ENCODE data around the gene AMOTL2.

The AMOTL2 gene

DNA sequence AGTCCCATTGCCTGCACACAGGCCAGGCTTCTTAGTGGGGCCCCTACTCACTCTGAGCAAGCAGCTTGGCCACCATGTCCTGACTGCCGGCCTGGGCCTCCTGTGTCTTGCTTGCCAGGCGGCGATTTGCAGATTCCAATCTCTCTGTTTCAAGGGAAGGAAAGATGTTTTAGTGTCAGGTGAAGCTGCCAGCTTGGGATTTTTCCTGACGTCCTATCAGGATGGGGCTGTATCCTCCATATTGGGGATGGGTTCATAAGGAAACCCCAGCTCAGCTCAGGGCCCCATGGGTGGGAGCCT lies 8.5 kb downstream of the AMOTL2 start:
- DNase-seq, result no peak

DNA sequence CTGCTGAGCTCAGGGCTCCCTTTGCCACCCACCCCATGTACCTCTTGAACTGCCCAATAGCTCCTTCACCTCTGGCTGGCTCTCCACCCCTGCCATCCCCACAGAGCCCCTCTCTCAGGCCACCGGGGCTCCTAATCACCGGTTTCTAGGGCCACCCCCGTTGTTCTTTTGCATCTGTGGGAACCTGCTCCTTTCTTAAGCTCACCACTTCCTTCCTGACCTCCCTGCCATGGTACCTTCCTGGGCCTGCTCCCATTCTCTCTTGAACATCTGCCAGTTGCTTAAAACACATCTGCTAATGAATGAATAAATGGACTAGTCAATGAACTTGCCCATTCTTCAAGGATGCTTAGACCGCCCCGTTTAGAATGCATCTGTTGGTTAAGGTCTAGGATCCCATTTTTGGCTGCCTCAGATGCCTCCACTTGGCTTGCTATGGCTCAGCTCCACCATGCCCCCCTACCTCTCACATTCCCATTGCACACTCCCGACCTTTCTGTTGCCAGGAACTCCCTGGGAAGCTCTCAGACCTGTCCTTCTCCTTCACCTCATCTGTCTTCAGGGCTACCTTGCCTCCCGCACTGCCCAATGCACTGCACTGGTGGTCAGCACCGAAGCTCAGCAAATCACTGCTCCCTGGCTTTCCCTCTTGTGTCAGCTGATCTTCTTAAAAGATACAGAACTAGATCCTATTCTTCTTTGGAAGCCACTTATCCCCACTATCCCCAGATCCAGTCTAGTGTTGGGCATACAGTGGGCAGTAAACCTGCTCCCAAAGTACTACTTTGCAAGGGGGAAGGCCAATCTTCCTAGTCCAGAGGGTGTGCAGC lies 9.1 kb downstream of the AMOTL2 start:
- DNase-seq, result no peak

DNA sequence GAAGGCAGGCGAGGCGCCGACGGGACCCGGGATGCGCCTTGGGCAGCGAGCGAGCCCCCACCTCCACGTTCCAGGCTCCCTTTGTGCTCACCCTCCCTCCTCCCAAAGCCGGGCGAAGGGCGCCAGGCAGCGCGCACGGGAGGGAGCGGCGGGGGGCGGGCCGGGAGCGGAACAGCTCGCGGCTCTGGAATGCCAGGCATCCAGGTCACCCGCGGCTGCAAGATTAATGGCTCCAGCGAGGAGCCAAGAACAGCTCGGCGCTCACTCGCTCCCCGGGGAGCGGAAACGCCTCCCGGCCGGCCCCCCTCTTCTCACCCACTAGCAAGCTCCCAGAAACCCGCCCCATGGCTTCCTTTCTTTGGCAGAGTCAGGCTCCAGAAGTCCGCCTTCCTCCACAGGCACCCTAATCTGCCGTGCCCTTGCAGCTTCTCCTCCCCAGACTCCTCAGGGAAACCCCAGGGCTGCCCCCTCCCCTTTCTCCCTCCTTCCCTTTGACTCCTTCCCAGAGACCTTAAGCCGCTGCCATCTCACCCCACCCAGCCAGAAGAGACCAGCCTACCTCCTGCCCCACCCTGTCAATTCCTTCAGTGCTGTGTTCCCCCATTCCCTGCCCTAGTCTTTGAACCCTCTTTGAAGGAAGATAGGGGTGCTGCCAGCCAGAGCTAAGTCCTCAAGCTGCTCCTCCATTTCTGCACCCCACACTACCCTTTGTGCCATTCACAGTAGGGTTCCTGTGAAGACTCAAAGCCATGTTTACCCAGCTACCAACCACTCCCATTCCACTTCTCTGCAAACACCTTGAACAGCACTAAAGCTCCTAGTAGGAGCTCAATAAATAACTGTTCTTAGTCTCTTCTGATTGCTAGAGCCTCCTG lies 9.9 kb downstream of the AMOTL2 start:
- peak; percentile 34 for DNase-seq

DNA sequence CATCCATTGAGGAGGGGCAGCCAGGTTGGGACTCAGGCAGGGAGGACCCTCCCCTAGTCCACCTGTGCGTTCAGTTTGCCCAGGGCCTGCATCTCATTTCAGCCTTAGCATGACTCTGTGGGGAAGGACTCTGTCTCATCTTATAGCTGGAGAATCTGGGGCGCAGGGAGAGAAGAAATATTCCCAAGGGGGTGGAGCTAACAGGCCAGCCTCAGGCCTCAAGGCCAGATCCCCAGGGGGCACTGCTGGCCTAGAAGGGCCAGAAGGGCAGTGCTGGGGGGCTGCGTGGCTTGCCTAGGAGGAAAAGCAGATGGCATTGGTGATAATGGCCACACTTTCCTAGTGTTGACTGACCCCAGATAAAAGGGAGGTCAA lies 10.9 kb downstream of the AMOTL2 start:
- DNase-seq, result no peak

DNA sequence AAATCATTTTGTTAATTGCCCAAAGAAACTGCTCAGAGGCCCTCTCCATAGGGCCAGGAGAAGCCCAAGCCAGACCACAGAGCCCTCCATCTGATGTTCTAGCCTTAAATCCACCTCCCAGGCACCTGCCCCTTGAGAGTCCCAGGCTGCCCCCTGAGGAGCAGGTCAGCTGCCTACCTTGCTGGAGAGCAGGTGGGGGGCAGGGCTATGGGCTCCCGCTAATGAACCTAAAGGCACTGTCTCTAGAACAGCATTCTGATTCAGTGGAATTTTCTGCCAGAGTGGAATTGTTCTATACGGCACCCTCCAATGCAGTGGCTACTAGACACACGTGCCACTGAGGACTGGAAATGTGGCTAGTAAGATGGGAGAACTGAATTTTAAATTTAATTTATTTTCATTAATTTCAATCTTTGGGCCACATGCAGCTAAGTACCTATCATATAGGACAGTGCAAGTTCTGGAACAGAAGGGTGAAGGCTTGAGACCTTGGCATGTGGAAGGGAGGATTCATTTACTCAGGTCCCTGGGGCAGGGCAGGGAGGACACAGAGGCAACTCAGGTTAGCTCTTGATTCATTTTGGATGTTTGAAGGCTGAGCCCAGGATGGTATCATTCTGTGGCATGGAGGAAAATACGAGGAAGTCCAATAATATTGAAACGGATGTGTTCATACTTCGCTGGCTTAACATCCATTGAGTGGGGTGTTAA lies 11.4 kb downstream of the AMOTL2 start:
- DNase-seq, result no peak

DNA sequence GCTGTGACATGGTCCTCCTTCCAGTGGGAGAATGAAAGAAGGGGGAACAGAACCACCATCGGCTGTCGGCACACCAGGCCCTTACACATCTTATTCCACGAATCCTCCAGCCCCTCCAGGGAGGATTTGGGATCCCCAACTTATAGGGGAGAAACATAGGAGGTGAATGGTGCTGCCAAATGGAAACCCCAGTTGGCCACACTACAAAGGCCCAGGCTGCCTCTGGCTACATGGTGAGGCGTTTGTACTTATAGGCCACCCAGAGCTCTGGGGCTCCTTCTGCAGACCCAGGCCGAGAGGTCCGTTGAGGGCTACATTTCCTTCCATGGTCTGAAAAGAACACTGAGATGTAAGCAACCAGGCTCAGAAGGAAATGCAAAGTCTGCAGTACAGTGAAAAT lies 12.0 kb downstream of the AMOTL2 start:
- DNase-seq, result no peak

DNA sequence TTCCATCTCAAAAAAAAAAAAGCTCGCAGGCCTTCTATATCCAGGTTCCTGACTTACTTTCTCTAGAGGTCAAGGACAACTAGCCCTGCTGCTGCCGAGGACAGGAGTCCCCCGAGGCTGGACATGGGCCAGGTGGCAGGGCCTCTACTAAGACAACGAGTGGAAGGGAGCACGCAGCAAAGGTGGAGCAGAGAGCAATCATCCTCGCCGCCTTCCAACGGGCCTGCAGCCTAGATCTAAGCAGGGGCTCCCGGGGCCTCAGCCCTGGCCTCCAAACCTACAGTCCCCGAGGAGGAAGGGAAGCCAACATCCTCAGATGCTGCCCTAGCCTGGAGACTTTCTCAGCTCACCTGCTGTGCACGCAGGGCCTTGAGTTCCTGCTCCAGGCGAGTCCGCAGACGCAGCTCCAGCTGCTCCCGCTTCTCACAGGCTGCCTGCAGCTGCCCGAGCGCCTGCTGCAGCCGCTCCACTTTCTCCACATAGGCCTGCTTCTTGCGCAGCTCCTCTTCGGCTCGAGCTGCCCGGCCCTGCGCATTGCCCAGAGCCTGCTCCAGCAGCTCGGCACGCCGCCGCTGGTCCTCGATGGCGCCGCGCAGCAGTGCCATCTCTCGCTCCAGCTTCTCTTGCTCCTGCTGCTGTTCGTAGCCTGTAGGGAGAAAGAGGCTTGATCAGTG lies 12.9 kb downstream of the AMOTL2 start:
- DNase-seq, result no peak

DNA sequence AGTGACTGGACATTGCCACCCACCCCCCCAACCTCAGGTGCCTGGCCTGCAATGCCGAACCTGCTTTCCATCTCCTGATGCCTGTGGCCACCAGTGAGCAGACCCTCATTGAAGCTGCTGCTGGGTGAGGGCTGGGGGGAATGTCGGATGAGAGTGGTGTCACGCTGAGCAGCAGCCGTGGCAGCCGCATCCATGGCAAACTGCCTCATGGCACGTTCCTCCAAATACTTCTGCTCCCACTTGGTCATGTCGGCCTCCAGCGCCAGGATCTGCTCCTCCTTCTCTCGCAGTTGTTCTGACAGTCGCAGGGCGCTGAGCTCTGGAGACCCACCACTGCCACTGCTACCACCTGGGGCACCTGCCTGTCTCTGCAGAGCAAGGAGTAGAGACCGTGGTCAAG lies 14.2 kb downstream of the AMOTL2 start:
- DNase-seq, result no peak

DNA sequence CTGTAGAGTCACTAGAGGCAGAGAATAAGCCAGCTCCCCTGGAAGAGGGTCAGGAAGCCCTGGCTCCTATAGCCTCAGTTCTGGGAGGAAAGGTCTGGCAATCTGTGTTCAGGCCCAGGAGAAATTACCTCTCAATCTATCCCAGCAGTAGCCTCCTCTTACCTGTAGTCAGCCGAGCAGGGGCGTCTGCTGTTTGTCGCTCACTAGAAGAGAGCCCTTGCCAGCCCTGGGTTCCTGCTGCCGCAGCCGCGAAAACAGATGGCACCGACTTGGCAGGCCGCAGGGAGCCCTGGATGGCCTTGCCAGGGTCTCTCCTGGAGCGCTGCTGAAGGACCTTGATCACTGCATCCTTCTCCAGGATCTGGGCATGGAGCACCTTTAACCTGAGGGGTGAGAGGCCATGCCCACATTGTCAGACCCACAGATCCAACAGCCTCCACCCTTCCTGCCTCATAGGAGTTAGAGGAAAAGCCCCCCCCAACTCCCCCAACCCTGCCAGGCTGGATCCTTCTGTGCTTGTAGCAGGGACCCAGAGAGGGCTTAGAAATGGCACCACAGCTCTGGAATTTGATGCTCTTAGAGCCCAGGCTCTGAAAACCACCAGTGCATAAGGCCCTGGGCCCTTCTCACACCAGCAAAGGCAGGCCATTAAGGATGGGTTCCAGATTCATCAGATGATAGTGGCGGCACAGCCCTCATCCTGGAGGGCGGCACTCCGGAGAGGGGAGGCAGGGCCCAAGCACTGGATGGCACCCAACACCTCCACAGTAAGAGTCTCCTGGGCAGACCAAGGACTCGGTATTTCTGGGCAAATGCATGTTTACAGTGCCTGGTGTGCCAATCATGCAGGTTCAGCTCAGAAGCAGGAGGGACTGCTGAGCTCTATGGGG lies 14.9 kb downstream of the AMOTL2 start:
- no peak for DNase-seq

DNA sequence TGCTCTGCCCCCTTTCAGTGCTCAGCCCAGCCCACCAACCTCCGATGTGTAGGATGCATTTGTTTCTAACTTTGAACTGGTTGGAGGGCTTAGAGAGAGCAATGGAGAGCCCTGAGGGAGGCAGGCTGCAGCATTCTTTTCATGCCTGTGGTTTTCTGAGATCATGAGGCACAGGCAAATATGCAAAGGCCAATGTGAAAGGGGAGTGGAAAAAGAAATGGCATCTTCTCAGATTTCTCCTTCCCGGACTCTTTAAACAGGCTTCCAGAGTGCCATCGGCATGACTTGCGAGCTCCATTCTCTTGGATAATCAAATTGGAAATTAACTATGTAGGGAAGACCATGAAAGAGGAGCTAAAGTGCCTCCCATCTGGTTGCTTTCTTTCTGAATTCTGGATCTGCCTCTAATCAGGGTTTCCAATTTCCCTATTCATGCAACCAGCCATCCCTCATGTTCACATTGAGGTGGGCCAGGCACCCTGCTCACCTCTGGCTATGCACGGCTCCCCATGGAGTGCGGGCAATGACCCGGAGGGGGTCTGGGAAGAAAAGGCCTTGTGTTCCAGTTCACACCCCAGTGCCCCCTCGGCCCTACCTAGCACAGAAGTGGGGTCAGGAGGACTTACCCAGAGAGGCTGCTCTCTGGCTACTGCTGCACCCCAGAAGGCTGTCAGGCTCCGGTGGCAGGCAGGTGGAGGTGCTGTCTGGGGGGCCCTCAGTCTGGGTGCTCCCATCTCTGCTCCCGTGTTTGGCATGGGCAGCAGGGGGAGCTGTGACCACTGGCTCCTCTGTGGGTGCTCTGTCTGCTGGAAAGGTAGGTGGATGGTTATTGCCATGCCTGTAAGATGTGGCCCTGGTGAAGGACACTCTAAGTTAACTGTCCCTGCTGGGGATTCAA lies 16.1 kb downstream of the AMOTL2 start:
- no peak for DNase-seq

DNA sequence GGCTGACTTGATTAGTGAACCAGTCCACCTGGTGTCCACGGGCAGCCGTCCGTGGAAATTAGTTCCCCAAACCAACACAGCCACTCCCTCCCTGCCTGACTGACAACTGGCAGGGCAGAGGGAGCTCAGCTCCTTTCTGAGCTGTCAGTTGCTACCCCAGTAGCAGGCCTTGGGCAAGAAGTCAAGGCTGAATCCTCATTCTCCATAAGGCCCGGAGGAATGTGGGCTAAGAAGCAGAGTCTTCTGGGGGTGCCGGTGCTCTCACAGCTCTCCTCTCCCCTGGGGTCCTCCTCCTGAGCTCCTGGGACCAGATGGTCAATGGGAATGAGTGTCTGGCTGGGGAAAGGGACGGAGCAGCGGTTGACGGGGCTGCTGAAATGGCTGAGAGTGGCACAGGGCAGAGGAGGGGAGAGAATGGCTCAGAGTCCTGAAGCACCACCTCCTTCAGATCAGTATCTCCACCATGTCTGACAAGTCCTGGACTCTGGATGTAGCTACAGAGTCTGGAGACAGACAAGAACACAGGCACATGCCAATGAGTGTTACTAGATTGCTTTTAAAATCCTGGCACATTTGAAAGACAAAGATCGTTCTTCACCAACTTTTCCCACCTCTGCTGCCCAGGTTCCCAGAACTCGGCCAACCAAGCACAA lies 16.9 kb downstream of the AMOTL2 start:
- DNase-seq, result no peak

DNA sequence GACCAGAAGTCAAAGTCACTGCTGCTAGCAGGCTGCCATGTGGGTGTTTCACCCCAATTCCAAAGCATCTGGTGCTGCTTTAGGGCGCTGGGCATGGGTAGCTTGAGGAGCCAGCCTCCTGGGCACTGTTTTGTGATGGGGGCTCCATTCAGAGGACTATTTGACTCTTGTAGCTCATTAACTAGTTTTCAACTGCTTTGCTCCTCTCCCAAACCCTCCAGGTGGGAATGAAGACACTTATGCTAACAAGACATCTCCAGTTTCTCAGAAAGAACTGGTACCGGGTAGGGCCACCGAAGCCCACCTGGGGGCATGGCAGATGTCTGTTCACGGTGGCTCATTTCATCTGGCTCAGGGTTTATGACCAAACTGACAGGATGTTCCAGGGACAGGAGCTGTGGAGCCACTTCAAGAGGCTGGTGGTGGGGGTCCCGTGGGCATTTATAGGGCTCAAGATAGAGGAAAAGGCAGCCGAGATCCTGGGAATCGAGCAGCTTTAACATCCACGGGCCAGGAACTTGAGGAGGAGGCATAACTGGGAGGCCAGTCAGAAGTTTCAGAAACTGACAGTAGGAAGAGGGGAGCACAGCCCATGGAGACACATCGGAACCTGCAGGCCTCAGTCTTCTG lies 17.7 kb downstream of the AMOTL2 start:
- DNase-seq, result no peak

DNA sequence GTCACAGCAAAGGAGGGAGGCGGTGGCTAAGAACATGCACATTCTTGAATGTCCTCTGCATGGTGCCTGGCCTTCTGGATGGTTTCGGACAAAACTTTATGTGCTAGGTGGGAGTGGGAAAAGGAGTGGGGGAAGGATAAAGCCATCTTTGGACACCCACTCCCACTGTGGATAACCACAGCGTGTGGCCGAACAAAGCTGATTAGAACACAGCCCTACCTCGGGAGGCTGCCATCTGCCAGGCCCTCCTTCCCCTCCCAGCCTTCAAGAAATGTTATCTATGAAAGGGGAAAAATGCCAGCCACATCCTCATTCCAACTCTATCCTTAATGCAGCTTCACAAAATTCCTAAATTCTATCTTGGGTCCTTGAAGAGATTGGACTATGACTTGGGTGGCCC lies 18.8 kb downstream of the AMOTL2 start:
- no peak for DNase-seq

DNA sequence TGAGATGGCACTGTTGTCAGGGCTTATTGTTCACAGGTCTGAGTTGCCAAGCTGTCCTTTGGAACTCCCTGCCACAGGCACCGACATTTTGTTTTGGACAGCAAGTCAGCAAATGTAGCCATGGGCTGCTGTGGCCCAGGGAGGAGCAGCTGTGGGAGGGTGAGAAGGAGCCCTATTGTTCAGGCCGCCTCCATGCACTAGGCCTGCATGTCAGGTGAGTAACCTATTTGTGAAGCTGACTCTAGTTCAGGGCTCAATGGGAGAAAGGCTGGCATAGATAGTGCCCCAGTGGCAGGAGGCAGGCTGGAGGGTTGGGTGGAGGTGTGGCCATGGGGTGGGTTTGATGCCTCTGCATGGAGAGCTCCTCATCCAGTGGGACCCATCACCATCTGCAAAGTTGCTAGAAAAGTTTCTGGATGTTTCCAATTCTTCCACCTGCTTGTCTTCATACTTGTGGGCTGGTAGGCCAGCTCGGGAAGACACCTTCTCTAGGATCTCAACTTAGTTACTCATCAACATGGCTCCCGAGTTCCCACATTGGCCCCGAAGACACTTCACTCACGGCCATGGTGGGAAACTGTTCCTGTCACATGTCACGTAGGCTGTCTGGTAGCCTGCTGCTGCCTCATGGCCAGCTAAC lies 19.5 kb downstream of the AMOTL2 start:
- DNase-seq, result no peak

DNA sequence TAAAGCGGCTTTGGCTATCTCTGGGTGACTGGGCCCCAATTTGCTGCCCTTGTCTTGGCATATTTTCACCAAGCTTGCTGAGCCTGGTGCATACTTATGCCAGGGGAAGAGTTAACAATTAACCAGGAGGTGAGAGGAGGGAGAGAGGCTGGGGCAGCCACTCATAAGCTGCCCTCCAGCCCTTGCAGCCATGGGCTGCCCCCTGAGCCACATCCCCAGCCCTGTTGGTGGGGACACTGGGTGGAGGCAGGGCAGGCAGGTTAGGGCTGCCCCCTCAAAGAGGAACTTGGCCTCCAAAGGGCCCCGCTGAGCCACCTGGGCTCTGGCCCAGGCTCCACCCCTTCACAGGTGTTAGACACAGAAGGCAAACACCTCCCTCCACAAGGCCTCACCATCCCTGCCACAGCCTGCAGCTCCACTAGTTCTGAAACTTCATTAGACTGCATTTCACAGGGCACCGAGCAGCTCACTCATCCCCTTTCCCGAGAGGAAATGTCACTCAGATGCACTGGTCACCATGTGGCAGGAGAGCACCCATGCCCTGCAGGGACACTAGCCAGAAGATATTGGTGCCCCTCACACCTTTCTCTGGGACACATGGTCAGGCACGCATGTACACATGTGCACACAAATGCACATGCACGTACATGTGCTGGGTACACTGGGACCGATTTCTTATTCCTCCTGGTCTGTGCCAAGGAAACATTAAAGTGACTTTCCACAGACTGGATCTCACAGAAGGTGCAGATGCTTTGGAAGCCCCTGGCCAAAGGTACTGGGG lies 20.2 kb downstream of the AMOTL2 start:
- DNase-seq, result no peak

DNA sequence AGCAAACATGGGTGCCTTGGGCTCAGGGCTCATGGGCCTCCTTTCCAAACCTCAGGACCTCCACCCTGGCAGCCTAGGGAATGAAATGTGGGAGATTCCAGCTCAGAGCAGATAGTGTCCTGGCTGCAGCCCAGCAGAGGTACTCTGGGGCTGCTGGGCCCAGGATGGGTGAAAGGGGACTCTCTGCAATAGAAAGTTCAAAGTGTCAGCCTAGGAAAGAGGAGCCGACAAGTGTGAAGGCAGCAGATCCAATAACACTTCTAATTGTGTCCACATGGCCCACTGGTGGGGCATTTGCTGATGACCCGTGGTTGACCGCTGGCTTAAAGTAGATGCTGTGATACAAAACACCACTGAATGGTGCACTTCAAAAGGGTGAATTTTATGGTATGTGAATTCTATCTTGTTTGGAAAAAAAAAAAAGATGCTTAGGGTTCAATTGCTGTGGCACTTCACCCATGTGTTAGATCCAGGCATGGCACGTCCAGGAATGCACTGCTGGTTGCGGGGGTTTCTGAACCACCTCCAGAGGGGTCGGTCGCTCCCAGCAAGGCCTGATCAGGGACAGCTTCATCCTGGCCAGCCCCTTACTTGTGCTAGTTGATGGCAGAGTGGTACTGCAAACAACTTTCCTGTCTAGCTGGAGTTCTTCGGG lies 20.9 kb downstream of the AMOTL2 start:
- DNase-seq, result no peak

DNA sequence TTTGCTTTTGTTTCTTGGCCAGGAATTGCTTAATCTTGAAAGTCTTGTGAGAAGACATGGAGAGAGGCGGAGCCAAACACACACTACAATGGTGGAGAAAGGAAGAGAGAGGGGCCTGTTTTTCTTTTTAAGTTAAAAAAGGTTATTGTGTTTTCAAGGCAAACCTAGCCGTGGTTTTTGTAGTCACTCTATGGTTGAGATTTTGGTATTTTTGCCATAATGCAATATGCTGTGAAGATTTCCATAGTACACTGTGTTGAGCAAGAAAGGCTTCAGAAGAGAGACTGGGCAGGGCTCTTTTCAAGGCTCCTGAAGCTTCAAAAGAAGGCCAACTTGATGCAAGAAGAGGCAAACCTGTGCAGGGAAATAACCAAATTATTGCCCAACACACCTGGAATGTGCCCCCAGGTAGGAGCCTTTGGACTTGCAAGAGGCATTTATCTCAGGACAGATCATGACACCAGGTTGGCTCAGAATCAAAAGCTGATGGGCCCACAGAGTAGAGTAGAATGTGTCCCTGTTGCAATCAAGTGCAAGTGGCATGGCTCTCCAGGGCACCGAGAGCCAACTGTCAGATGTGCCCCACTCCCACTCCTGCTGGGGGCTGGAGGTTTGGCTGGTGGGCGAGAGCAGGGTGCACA lies 22.1 kb downstream of the AMOTL2 start:
- no peak for DNase-seq

DNA sequence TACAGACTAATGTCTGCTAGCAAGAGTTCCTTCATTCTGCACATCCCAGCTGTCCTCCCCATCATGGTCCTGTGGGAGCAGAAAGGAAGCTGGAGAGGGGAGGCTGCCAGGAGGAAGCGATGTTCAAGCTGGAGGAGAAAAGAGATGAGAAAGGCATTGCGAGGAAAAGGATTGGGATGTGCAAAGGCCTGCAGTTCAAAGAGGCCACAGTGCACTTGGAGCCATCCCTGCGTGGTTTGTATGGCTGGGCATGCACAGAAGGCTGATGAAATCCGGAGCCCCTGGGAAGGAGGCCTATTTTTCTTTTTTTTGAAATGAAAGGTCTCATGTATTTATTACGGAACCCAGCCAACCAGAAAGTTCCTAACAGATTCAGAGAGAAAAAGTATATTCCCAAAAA lies 22.8 kb downstream of the AMOTL2 start:
- DNase-seq, result no peak
